GM19035 (cell line): Measurements from ENCODE around the gene HECW1.

Experiments used
- ATAC-seq: cut with Tn5 transposase; IDR thresholded peaks from one replicate; pipeline ENCODE4 v1.9.1; 2021; ENCODE audit not compliant: unreplicated experiment

The HECW1 gene

GRCh38 chr7:43487731-43488073 lies 375.3 kb downstream of the HECW1 start:
- ATAC-seq = no peak

- ATAC-seq = no peak
These were observed 376.8 kb downstream of the HECW1 start for GRCh38 chr7:43489257-43489656.

- ATAC-seq = no peak
These were observed 377.6 kb downstream of the HECW1 start for GRCh38 chr7:43490016-43490415.

GRCh38 chr7:43491123-43491522 lies 378.7 kb downstream of the HECW1 start:
- no peak for ATAC-seq

- ATAC-seq = no peak
These were observed 379.5 kb downstream of the HECW1 start for GRCh38 chr7:43491984-43492383.

DNA sequence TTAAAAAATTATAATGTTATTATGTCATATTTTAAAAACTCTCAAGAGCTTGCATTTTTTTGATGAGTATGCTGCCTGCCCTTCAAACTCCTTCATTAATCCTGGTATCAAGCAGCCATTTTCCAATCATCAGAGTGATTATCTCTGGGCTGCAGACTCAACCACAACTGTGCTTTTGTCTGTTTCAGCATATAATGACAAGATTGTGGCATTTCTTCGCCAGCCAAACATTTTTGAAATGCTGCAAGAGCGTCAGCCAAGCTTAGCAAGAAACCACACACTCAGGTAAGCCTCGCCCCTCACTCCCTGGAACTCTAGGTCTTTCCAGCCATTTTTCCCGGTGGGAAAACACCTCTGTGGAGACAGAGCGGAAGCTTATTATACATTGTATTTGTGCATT lies 380.4 kb downstream of the HECW1 start:
- no peak for ATAC-seq

DNA sequence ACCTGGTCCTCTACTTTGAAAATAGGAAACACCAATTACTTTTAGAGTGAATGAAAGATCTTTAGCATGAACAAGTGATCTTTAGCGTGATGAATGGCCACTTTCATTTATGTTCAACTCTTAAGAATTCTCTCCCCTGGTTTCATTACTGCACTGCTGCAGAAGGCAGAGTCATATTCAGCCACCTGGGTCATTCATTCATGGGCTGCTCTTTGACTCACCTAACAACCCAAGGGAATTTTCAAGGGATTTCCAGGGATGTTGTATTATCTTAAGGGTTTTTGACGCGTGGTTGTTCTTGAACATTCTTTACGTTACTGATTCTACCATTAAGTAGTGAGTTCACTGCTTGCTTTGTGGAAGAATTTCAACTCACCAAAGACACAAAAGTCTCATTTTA lies 383.1 kb downstream of the HECW1 start:
- peak; percentile 62 for ATAC-seq

GRCh38 chr7:43496596-43496995 lies 384.1 kb downstream of the HECW1 start:
- ATAC-seq = no peak

DNA sequence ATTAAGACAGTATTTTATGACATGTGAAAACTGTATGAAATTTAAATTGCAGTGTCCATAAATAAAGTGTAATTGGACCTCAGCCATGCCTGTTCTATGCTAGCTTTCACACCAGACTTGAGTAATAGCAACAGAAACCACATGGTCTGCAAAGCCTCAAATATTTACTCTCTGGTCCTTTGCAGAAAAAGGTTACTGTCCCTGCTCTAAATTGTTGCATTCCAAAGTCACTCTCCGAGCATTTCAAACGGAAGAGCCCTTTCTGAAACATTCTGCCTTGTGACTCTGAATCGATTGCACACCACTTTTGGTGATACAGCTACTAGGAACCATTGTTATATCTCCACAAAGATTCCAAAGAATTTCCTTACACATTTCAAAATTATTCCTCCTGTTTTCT lies 389.4 kb downstream of the HECW1 start:
- ATAC-seq = no peak

- no peak for ATAC-seq
These were observed 390.5 kb downstream of the HECW1 start for GRCh38 chr7:43502941-43503340.

- ATAC-seq = no peak
These were observed 393.0 kb downstream of the HECW1 start for GRCh38 chr7:43505412-43505811.

- ATAC-seq = no peak
These were observed 394.0 kb downstream of the HECW1 start for GRCh38 chr7:43506460-43506859.

DNA sequence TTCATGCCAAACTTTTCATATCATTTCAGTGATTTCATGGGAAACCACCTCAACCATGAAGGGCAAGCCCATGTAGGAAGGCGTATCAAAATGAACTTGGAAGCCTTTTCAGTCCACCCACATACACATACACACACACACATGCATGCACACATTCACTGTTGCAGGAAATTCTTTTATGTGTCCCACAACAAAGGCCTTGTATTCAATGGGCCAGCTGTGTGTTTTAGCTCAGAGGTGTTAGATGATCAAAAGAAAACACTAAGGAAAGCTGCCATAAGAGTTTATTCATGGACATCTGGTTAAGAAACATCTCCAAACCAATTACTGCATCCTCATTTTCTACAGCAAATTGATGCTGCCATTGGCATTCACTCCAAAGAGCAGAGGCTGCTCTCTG lies 396.0 kb downstream of the HECW1 start:
- ATAC-seq = no peak

DNA sequence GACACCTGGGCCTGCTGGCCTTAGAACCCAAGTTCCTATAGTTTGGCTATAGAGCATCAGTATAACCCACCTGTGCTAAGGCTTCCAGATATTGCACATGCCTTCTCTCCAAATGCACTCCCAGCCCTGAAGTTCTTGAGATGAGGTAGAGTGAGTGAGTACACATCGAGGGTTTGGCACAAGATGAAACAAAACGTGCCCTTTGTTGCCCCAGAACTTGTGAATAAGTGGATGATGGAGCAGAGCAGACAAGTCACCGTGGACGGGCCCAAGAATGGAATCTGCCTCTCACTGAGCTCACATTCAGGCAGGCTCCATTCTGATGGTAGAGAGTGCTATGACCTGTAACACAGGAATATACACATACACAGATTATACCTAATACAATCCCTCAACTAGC lies 397.5 kb downstream of the HECW1 start:
- ATAC-seq = no peak

- no peak for ATAC-seq
These were observed 398.6 kb downstream of the HECW1 start for GRCh38 chr7:43511029-43511428.

- ATAC-seq = no peak
These were observed 399.5 kb downstream of the HECW1 start for GRCh38 chr7:43511769-43512515.

GRCh38 chr7:43513251-43513650 lies 400.8 kb downstream of the HECW1 start:
- ATAC-seq = no peak

GRCh38 chr7:43516581-43517342 lies 404.3 kb downstream of the HECW1 start:
- peak; percentile 89 for ATAC-seq

DNA sequence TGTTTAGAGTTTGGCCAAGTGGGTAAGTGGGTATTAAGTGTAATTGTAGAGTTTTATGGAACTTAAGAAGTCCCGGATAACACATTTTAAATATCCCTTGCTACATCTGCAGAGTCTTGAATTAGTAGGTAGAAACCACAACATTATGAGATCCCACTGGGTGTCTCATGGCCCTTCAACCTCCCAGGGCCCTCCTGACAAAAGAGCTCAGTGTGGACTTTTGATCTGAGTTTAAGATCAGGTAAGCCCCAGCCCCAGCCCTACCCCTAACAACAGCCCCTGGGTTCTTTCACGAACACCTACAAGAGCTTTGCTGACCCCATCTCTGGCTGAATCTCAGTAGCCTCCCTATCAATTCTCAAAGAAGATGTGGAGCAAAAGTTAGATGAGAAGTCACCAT lies 405.0 kb downstream of the HECW1 start:
- no peak for ATAC-seq

DNA sequence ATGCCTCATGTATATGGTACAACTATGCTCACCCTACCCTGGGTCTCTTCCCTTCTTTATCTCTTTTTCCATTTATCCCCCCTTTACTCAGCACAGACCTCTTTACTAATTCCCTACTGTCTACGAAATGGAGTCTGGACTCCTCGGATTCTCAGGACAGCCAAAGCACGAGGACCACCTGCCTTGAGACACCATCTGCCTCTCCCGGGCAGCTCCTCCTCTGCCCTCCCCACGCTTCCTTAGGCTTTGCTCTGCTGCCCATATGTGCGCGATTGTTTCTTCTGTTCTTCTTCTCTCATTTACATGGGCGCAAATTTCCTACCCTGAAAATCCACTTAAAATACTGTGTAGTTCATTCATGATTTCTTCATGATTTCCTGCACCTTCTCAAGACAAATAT lies 407.8 kb downstream of the HECW1 start:
- no peak for ATAC-seq

DNA sequence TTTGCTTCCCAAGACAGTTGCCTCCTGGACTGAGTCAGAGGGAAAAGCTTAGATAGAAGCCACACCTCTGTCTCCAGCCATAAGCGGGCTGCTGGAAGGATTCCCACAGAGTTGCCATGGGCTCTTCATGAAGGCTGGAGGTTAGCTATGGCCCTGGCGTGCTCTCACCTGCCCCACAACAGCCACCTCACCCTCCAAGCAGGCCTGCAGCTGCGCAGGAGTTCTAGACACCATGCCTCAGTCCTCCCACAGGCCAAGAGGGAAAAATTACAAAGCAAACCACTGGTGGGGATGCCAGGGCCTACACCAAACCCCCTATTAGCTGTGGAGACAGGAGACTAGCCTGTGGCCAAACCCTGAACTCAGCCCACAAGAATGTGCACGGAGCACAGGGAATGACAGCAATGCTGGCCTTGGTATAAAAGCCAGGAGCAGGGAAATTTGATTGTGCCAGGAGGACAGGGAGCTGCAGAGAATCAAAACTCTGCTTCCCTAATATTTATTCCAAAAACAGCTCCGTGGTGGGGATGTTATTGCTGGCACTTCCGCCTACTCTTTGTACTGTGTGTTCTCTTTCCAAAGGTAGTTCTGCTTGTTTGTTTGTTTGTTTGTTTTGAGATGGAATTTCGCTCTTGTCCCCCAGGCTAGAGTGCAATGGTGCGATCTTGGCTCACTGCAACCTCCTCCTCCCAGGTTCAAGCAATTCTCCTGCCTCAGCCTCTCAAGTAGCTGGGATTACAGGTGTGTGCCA lies 410.1 kb downstream of the HECW1 start:
- no peak for ATAC-seq
